ENCODE results near the gene SERPING1.

DNA sequence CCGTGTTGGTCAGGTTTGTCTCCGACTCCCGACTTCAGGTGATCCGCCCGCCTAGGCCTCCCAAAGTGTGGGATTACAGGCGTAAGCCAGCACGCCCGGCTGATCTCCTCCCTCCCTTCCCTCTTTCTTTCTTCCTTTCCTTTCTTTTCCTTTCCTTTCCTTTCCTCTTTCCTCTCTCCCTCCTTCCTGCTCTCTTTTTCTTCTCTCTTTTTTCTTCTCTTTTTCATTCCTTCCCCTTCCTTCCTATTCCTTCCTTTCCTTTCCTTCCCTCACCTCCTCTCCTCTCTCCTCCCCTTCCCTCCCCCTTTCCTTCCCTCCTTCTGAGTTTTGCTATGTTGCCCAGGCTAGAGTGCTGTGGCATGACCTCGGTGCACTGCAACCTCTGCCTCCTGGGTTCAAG lies 66.5 kb downstream of the SERPING1 start:
- no peak for TF ChIP-seq EZH2phosphoT487 (conservative IDR thresholded peaks at IDR 0.05; ENCODE audit: low read length)
- TF ChIP-seq, protein P1, sequence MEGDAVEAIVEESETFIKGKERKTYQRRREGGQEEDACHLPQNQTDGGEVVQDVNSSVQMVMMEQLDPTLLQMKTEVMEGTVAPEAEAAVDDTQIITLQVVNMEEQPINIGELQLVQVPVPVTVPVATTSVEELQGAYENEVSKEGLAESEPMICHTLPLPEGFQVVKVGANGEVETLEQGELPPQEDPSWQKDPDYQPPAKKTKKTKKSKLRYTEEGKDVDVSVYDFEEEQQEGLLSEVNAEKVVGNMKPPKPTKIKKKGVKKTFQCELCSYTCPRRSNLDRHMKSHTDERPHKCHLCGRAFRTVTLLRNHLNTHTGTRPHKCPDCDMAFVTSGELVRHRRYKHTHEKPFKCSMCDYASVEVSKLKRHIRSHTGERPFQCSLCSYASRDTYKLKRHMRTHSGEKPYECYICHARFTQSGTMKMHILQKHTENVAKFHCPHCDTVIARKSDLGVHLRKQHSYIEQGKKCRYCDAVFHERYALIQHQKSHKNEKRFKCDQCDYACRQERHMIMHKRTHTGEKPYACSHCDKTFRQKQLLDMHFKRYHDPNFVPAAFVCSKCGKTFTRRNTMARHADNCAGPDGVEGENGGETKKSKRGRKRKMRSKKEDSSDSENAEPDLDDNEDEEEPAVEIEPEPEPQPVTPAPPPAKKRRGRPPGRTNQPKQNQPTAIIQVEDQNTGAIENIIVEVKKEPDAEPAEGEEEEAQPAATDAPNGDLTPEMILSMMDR (IDR thresholded peaks at IDR 0.05; ENCODE audit: insufficient read depth, low read length, poor library complexity, severe bottlenecking): no peak

Data from SU-DHL-6 (cell line).